Heart left ventricle (tissue), 13 donors: Measurements from ENCODE around the gene DENND6B.

Source experiments
- POLR2A ChIP-seq, 2 donors: fragments of 450-650 bp; IDR thresholded peaks; one replicate each; pipeline ENCODE4 v1.6.1; 2017; ENCODE audit warnings: antibody characterized with exemption in 2 of 2, mild to moderate bottlenecking in 2 of 2, moderate library complexity in 2 of 2
- TF ChIP-seq, protein P1 (sequence below), 12 donors: fragments of 200-600 bp; sonication (generic) in 4 of 12; IDR thresholded peaks; one replicate each; pipeline versions ENCODE4 v1.5.0 to v1.8.0; 2018 to 2022; ENCODE audit warnings: antibody characterized with exemption in 12 of 12, mild to moderate bottlenecking in 5 of 12
- donor health status: ischemic (EF 13 %, LVEDD 7.1; RV severe dilation, severe dysfunction).
- donor health status: DM: no; HTN: yes; CAD: no.
- donor health status: DM: no; HTN: no; CAD: no.
- donor health status: ischemic (EF 25% LVEDD 6.9; RV normal size, moderate dysfunction).
- donor health status: ischemic (EF 25% LVEDD 5.7; RV mildly dilated, moderate dysfunction).
- donor health status: ischemic (EF 35%, LVEDD 5.7; RV mildly dilated, moderate dysfunction).
- donor health status: nonischemic (EF 11% LVEDD 7.7; RV severe dilation, severe dysfunction).
- donor health status: DM: yes; HTN: yes; CAD: no.
- donor health status: PGD.
- donor health status: ischemic (EF 29% LVEDD 5.4; RV normal size, mild dysfunction).
- donor health status: nonischemic (EF 23%, LVEDD 6.1; RV moderate dilation, normal function).

DNA sequence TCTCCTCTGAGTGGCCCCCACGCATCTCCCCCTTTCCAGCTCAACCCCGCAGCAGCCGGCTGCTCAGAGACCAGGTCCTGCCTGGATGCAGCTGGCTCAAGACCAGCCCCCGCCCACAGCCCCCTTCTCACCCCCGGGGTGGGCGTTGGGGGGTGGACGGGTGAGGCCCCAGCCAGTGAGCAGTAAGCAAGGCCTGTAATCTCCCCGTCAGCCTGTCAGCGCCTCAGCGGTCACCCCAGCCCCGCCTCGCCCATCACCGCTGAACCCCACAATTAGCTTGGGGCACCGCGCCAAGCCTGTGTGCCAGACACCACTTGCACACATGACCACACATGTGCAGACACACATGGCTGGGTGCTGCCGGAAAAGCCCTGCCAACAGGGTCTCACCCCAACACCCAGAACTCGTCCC lies 25.2 kb downstream of the DENND6B start:
- TF ChIP-seq, protein P1, sequence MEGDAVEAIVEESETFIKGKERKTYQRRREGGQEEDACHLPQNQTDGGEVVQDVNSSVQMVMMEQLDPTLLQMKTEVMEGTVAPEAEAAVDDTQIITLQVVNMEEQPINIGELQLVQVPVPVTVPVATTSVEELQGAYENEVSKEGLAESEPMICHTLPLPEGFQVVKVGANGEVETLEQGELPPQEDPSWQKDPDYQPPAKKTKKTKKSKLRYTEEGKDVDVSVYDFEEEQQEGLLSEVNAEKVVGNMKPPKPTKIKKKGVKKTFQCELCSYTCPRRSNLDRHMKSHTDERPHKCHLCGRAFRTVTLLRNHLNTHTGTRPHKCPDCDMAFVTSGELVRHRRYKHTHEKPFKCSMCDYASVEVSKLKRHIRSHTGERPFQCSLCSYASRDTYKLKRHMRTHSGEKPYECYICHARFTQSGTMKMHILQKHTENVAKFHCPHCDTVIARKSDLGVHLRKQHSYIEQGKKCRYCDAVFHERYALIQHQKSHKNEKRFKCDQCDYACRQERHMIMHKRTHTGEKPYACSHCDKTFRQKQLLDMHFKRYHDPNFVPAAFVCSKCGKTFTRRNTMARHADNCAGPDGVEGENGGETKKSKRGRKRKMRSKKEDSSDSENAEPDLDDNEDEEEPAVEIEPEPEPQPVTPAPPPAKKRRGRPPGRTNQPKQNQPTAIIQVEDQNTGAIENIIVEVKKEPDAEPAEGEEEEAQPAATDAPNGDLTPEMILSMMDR (IDR thresholded peaks at IDR 0.05) = no peak
- TF ChIP-seq POLR2A (IDR thresholded peaks at IDR 0.05) = no peak
